Neural cell (in vitro differentiated cells): ENCODE results near the gene NDUFA8. TPM values are rescaled to one million over a fixed set of nuclear protein-coding genes. Genes with fewer than 3 reads are reported as not detected.
"Not testable (repeated sequence)": the region's sequence is repeated elsewhere in the genome, so short reads cannot be mapped to it uniquely, and the experiment has no call there.

Experiments
- H2AFZ ChIP-seq: fragments of 200-600, 300-800 bp; sonication (generic), shearing (Covaris generic); 2 replicates; pipeline ENCODE4 v1.6.0; 2014; ENCODE audit warnings: low read depth, mild to moderate bottlenecking, antibody characterized with exemption, low read length, moderate library complexity
- H3F3A ChIP-seq: fragments of 200-600 bp; shearing (Covaris generic); 2 replicates; pipeline ENCODE4 v1.6.1; 2016; ENCODE audit warnings: mild to moderate bottlenecking, moderate library complexity, mixed read lengths, antibody characterized with exemption, low read length; ENCODE audit not compliant: insufficient read depth, poor library complexity, severe bottlenecking
- H3K27ac ChIP-seq: fragments of 200-600, 300-800 bp; sonication (generic), shearing (Covaris generic); 2 replicates; pipeline ENCODE4 v1.5.1; 2014; ENCODE audit warnings: mild to moderate bottlenecking, low read length, moderate library complexity
- H3K27me3 ChIP-seq: fragments of 300-800, 200-600 bp; sonication (generic), shearing (Covaris generic); 2 replicates; pipeline ENCODE4 v1.6.0; 2014; ENCODE audit warnings: mild to moderate bottlenecking, low read depth, low read length, moderate library complexity; ENCODE audit not compliant: insufficient read depth
- H3K36me3 ChIP-seq: fragments of 300-800, 200-600 bp; sonication (generic), shearing (Covaris generic); 2 replicates; pipeline ENCODE4 v1.5.1; 2014; ENCODE audit warnings: mild to moderate bottlenecking, antibody characterized with exemption, low read length, moderate library complexity; ENCODE audit not compliant: insufficient read depth
- H3K4me2 ChIP-seq: fragments of 300-800, 200-600 bp; sonication (generic), shearing (Covaris generic); 2 replicates; pipeline ENCODE4 v1.6.0; 2014; ENCODE audit warnings: mild to moderate bottlenecking, low read length
- H3K4me3 ChIP-seq: fragments of 300-800, 200-600 bp; sonication (generic), shearing (Covaris generic); 2 replicates; pipeline ENCODE4 v1.5.1; 2014; ENCODE audit warnings: mild to moderate bottlenecking, low read length, moderate library complexity
- H3K79me2 ChIP-seq: fragments of 200-600 bp; shearing (Covaris generic); replicated peaks from 2 replicates; pipeline ENCODE4 v1.6.0; 2014; ENCODE audit warnings: mild to moderate bottlenecking, low read length, moderate library complexity; ENCODE audit not compliant: insufficient read depth
- H3K9ac ChIP-seq: fragments of 300-800, 200-600 bp; sonication (generic), shearing (Covaris generic); 2 replicates; pipeline ENCODE4 v1.6.1; 2016; ENCODE audit warnings: mild to moderate bottlenecking, low read length, mixed read lengths
- H3K9me2 ChIP-seq: fragments of 200-600 bp; shearing (Covaris generic); 2 replicates; pipeline ENCODE4 v1.6.1; 2016; ENCODE audit warnings: mild to moderate bottlenecking, low read length, mixed read lengths; ENCODE audit not compliant: insufficient read depth
- H3K9me3 ChIP-seq: fragments of 200-600, 300-800 bp; sonication (generic), shearing (Covaris generic); 2 replicates; pipeline ENCODE4 v1.6.1; 2016; ENCODE audit warnings: mild to moderate bottlenecking, mixed run types, low read length, moderate library complexity, mixed read lengths
- H4K20me1 ChIP-seq: fragments of 200-600 bp; shearing (Covaris generic); 2 replicates; pipeline ENCODE4 v1.6.1; 2016; ENCODE audit warnings: mild to moderate bottlenecking, mixed run types; ENCODE audit not compliant: insufficient read depth
- EZH2 ChIP-seq: fragments of 200-600, 300-800 bp; shearing (Covaris generic), sonication (generic); IDR thresholded peaks from 2 replicates; pipeline ENCODE4 v1.6.1; 2014; ENCODE audit warnings: antibody characterized with exemption, low read length, borderline replicate concordance, mild to moderate bottlenecking; ENCODE audit not compliant: insufficient read depth, poor library complexity, severe bottlenecking
- MXI1 ChIP-seq: fragments of 450-650 bp; conservative IDR thresholded peaks from 2 replicates; pipeline ENCODE4 v1.6.1; 2014; ENCODE audit warnings: antibody characterized with exemption, mild to moderate bottlenecking; ENCODE audit not compliant: poor library complexity, severe bottlenecking
- POLR2AphosphoS5 ChIP-seq: IDR thresholded peaks from 2 replicates; pipeline ENCODE4 v1.6.1; 2012
- RAD21 ChIP-seq: fragments of 450-650 bp; conservative IDR thresholded peaks from 2 replicates; pipeline ENCODE4 v1.6.1; 2014; ENCODE audit warnings: antibody characterized with exemption, mild to moderate bottlenecking, moderate library complexity
- TAF1 ChIP-seq: IDR thresholded peaks from 2 replicates; pipeline ENCODE4 v1.6.1; 2012; ENCODE audit warnings: low read depth
- polyA plus RNA-seq: library from polyadenylated mRNA; depleted of rRNA; stranded (reverse); fragments of >200 nt; gene quantifications from 2 replicates; pipeline ENCODE4 v1.2.3, GENCODE V29; 2014
- TF ChIP-seq, protein P1 (sequence below): IDR thresholded peaks from 2 replicates; pipeline ENCODE4 v1.6.1; 2012; ENCODE audit warnings: borderline replicate concordance

NDUFA8 gene
- polyA plus RNA-seq, 1 donor from 2014 or later, result 65.0 TPM

DNA sequence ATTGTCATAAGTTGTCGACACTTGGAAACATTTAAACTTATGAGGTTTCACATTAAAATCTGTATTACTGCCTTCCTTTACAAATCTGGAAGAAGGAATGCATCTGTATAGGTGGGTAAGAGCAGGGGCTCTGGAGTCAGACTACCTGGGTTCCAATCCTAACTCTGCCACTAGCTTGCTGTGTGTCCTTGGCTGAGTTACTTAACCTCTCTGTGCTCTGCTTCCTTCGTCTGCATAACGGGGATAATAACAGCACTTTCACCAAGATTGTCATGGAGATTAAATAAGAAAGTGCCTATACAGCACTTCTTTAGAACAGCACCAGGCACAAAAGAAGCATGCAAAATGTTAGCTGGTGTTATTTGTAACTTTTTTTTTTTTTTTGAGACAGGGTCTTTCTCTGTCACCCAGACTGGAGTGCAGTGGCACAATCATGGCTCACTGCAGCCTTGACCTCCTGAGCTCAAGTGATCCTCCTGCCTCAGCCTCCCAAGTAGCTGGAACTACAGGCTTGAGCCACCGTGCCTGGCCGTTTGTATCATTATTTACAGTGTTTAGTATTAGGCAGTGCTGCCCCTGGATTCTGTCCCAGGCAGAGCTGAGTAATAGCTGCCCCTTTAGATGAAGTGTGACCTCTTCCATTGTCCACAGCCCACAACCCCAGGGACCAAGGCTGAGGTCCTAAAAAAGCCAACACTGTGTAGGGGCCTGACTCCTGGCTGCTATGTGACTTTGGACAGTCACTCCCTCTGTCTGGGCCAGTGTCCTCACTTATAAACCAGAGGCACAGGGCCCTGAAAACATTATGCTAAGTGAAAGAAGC, 41.0 kb downstream of the NDUFA8 start:
- no peaks in the 10 kb centered on the region for H4K20me1 ChIP-seq
- H3K9me2 ChIP-seq, result no peaks in the 10 kb centered on the region
- H3K27ac ChIP-seq, result no peak overlapping the region
- H3K9me3 ChIP-seq, result no peaks in the 10 kb centered on the region
- no peaks in the 10 kb centered on the region for H3K79me2 ChIP-seq
- no peaks in the 10 kb centered on the region for H3F3A ChIP-seq
- no peak overlapping the region for H3K4me2 ChIP-seq
- H3K4me3 ChIP-seq, result no peak overlapping the region
- H3K27me3 ChIP-seq, result peaks cover 3% of the 10 kb centered on the region
- no peak overlapping the region for H3K9ac ChIP-seq
- TF ChIP-seq TAF1, result no peak
- no peaks in the 10 kb centered on the region for H3K36me3 ChIP-seq
- H2AFZ ChIP-seq, result no peak overlapping the region

- not testable (repeated sequence) for H3K27ac ChIP-seq, H3K9me2 ChIP-seq, H3K4me3 ChIP-seq, H2AFZ ChIP-seq, H3K9me3 ChIP-seq, H3F3A ChIP-seq, H3K79me2 ChIP-seq, H3K27me3 ChIP-seq, H3K9ac ChIP-seq, H4K20me1 ChIP-seq, H3K36me3 ChIP-seq, H3K4me2 ChIP-seq
Measured at GRCh38 chr9:122117241-122117640, 42.3 kb downstream of the NDUFA8 start.

GRCh38 chr9:122116448-122117173, 43.0 kb downstream of the NDUFA8 start:
- no peak overlapping the region for H3K9ac ChIP-seq
- H3K4me2 ChIP-seq, result no peak overlapping the region
- no peaks in the 10 kb centered on the region for H3K9me3 ChIP-seq
- no peaks in the 10 kb centered on the region for H3K27me3 ChIP-seq
- no peaks in the 10 kb centered on the region for H3F3A ChIP-seq
- H3K9me2 ChIP-seq, result no peaks in the 10 kb centered on the region
- no peak for TF ChIP-seq MXI1
- TF ChIP-seq EZH2, result no peak
- TF ChIP-seq TAF1, result no peak
- no peak for TF ChIP-seq RAD21
- TF ChIP-seq, protein P1, sequence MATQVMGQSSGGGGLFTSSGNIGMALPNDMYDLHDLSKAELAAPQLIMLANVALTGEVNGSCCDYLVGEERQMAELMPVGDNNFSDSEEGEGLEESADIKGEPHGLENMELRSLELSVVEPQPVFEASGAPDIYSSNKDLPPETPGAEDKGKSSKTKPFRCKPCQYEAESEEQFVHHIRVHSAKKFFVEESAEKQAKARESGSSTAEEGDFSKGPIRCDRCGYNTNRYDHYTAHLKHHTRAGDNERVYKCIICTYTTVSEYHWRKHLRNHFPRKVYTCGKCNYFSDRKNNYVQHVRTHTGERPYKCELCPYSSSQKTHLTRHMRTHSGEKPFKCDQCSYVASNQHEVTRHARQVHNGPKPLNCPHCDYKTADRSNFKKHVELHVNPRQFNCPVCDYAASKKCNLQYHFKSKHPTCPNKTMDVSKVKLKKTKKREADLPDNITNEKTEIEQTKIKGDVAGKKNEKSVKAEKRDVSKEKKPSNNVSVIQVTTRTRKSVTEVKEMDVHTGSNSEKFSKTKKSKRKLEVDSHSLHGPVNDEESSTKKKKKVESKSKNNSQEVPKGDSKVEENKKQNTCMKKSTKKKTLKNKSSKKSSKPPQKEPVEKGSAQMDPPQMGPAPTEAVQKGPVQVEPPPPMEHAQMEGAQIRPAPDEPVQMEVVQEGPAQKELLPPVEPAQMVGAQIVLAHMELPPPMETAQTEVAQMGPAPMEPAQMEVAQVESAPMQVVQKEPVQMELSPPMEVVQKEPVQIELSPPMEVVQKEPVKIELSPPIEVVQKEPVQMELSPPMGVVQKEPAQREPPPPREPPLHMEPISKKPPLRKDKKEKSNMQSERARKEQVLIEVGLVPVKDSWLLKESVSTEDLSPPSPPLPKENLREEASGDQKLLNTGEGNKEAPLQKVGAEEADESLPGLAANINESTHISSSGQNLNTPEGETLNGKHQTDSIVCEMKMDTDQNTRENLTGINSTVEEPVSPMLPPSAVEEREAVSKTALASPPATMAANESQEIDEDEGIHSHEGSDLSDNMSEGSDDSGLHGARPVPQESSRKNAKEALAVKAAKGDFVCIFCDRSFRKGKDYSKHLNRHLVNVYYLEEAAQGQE, result no peak
- no peak for TF ChIP-seq POLR2AphosphoS5
- H3K79me2 ChIP-seq, result no peaks in the 10 kb centered on the region
- no peaks in the 10 kb centered on the region for H4K20me1 ChIP-seq
- H3K36me3 ChIP-seq, result no peaks in the 10 kb centered on the region
- H3K27ac ChIP-seq, result no peak overlapping the region
- H3K4me3 ChIP-seq, result no peak overlapping the region
- no peak overlapping the region for H2AFZ ChIP-seq
